Endothelial cell of hepatic sinusoid (primary cell): ENCODE data around the gene NUMA1.

Experiments used
- in situ Hi-C: cut with HindIII; loops from 2 replicates; pipeline ENCODE4 v1.10.0; 2017; ENCODE audit warnings: low sequenced_read_pairs

The NUMA1 gene

GRCh38 chr11:72102946-72103753 is 22.8 kb upstream of the NUMA1 start, which contains the start of gene LAMTOR1:
Gene LAMTOR1, minus strand, starts transcription at chr11:72103297. Its CDS starts 73 bp downstream, at chr11:72103224.
- in situ Hi-C loops, result loop anchor here (5.0 kb wide), 1 partner anchor 76 kb away; no protein-coding TSS in a partner anchor

- in situ Hi-C loops, result loop anchor here (5.0 kb wide), 1 partner anchor 75 kb away; no protein-coding TSS in a partner anchor
Measured at GRCh38 chr11:72102631-72102945, 22.2 kb upstream of the NUMA1 start.

GRCh38 chr11:72102162-72102561 is 21.8 kb upstream of the NUMA1 start:
- in situ Hi-C loops, result loop anchor here (5.0 kb wide), 1 partner anchor 75 kb away; no protein-coding TSS in a partner anchor

GRCh38 chr11:72100462-72100861 is 20.1 kb upstream of the NUMA1 start:
- in situ Hi-C loops, result loop anchor here (5.0 kb wide), 1 partner anchor 73 kb away; no protein-coding TSS in a partner anchor

GRCh38 chr11:72100009-72100408 is 19.7 kb upstream of the NUMA1 start:
- in situ Hi-C loops, result loop anchor here (5.0 kb wide), 1 partner anchor 73 kb away; no protein-coding TSS in a partner anchor

GRCh38 chr11:72098741-72099140 is 18.4 kb upstream of the NUMA1 start:
- in situ Hi-C loops, result no loop called here

- in situ Hi-C loops, result no loop called here
Measured at GRCh38 chr11:72091292-72091691, 10.9 kb upstream of the NUMA1 start.

- in situ Hi-C loops, result no loop called here
Measured at GRCh38 chr11:72088076-72088808, 7.9 kb upstream of the NUMA1 start.

GRCh38 chr11:72085621-72086351 is 5.4 kb upstream of the NUMA1 start:
- in situ Hi-C loops, result no loop called here

- in situ Hi-C loops, result no loop called here
Measured at GRCh38 chr11:72084965-72085364, 4.6 kb upstream of the NUMA1 start.

- in situ Hi-C loops, result no loop called here
Measured at GRCh38 chr11:72084076-72084475, 3.7 kb upstream of the NUMA1 start.

GRCh38 chr11:72083414-72083813 is 3.1 kb upstream of the NUMA1 start:
- in situ Hi-C loops, result no loop called here

- in situ Hi-C loops, result no loop called here
Measured at GRCh38 chr11:72081821-72082453, 1.6 kb upstream of the NUMA1 start.

- in situ Hi-C loops, result no loop called here
Measured at GRCh38 chr11:72081184-72081644, 872 bp upstream of the NUMA1 start.

- in situ Hi-C loops, result no loop called here
Measured at GRCh38 chr11:72079819-72080325, 470 bp downstream of the NUMA1 start.

GRCh38 chr11:72078477-72078876 is 1.9 kb downstream of the NUMA1 start:
- in situ Hi-C loops, result no loop called here

GRCh38 chr11:72075756-72076155 is 4.6 kb downstream of the NUMA1 start:
- in situ Hi-C loops, result no loop called here

- in situ Hi-C loops, result no loop called here
Measured at GRCh38 chr11:72075109-72075508, 5.2 kb downstream of the NUMA1 start.

- in situ Hi-C loops, result no loop called here
Measured at GRCh38 chr11:72072348-72072747, 8.0 kb downstream of the NUMA1 start.

- in situ Hi-C loops, result no loop called here
Measured at GRCh38 chr11:72070491-72070890, 9.9 kb downstream of the NUMA1 start.
